PC-3 (cell line): ENCODE measurements around the gene SERPINB8. TPM values are rescaled to one million over a fixed set of nuclear protein-coding genes. Genes with fewer than 3 reads are reported as not detected.

Source experiments
- ATAC-seq: fragments of 200-7000 bp; cut with Tn5 transposase; 2 replicates; pipeline ENCODE4 v1.9.1; 2020; ENCODE audit warnings: mild to moderate bottlenecking, moderate library complexity
- BruUV-seq: library from RNA; stranded (reverse); fragments of 400-500 nt; replicated peaks from 2 replicates; lab custom pipeline; 2021; lab: Mats Ljungman, UMichigan
- CTCF ChIA-PET: fragments of 300-600 bp; sonication (Branson Sonifier 250); formaldehyde crosslinking; loops from one replicate; lab custom pipeline; 2022; ENCODE audit warnings: antibody characterized with exemption; lab: Charles Lee
- POLR2A ChIA-PET: fragments of 300-600 bp; sonication (Branson Sonifier 250); formaldehyde crosslinking; loops from one replicate; lab custom pipeline; 2022; ENCODE audit warnings: antibody characterized with exemption; ENCODE audit not compliant: unreplicated experiment; lab: Charles Lee
- DNase-seq: peaks from one replicate; pipeline ENCODE4 v3.0.0-alpha.2; 2015
- H2AFZ ChIP-seq: fragments of 300-600 bp; sonication (generic); 2 replicates; pipeline ENCODE4 v1.6.0; 2016; ENCODE audit warnings: antibody characterized with exemption, low read length
- H3F3A ChIP-seq: fragments of 300-600 bp; sonication (generic); one replicate; pipeline ENCODE4 v1.6.0; 2017; ENCODE audit warnings: antibody characterized with exemption, low read length, control low read depth, mild to moderate bottlenecking; ENCODE audit not compliant: unreplicated experiment
- H3K27ac ChIP-seq: fragments of 300-600 bp; sonication (generic); 2 replicates; pipeline ENCODE4 v1.5.1; 2016; ENCODE audit warnings: mild to moderate bottlenecking, low read length
- H3K27me3 ChIP-seq: fragments of 300-600 bp; sonication (generic); 2 replicates; pipeline ENCODE4 v1.6.1; 2016; ENCODE audit warnings: low read length, mixed read lengths
- H3K36me3 ChIP-seq: fragments of 300-600 bp; sonication (generic); 2 replicates; pipeline ENCODE4 v1.6.1; 2016; ENCODE audit warnings: low read depth, mixed run types, low read length, mixed read lengths
- H3K4me1 ChIP-seq: fragments of 300-600 bp; sonication (generic); 2 replicates; pipeline ENCODE4 v1.5.1; 2016; ENCODE audit warnings: low read length; ENCODE audit not compliant: insufficient read depth
- H3K4me2 ChIP-seq: fragments of 300-600 bp; sonication (generic); 2 replicates; pipeline ENCODE4 v1.6.0; 2016; ENCODE audit warnings: low read length
- H3K4me3 ChIP-seq: fragments of 300-600 bp; sonication (generic); 2 replicates; pipeline ENCODE4 v1.5.1; 2016; ENCODE audit warnings: mild to moderate bottlenecking, low read length, mixed read lengths
- H3K79me2 ChIP-seq: fragments of 300-600 bp; sonication (generic); 2 replicates; pipeline ENCODE4 v1.6.1; 2017; ENCODE audit warnings: low read length, mixed read lengths
- H3K9ac ChIP-seq: fragments of 300-600 bp; sonication (generic); 2 replicates; pipeline ENCODE4 v1.6.0; 2016; ENCODE audit warnings: mild to moderate bottlenecking, low read length
- H3K9me2 ChIP-seq: fragments of 300-600 bp; sonication (generic); replicated peaks from 2 replicates; pipeline ENCODE4 v1.6.1; 2016; ENCODE audit warnings: mixed run types, low read length, mixed read lengths
- H3K9me3 ChIP-seq: fragments of 300-600 bp; sonication (generic); 2 replicates; pipeline ENCODE4 v1.6.1; 2016; ENCODE audit warnings: low read length, mixed read lengths
- H4K20me1 ChIP-seq: fragments of 300-600 bp; sonication (generic); 2 replicates; pipeline ENCODE4 v1.6.1; 2016; ENCODE audit warnings: low read length, mixed read lengths
- CTCF ChIP-seq: fragments of 300-600 bp; sonication (generic); conservative IDR thresholded peaks from 2 replicates; pipeline ENCODE4 v1.5.1; 2017; ENCODE audit warnings: antibody characterized with exemption, low read depth, mild to moderate bottlenecking, low read length
- EZH2 ChIP-seq: fragments of 300-600 bp; sonication (generic); IDR thresholded peaks from one replicate; pipeline ENCODE4 v1.6.1; 2017; ENCODE audit warnings: antibody characterized with exemption, mild to moderate bottlenecking, low read length; ENCODE audit not compliant: unreplicated experiment
- EZH2phosphoT487 ChIP-seq: fragments of 300-600 bp; sonication (generic); IDR thresholded peaks from 2 replicates; pipeline ENCODE4 v1.6.1; 2018; ENCODE audit warnings: mild to moderate bottlenecking, antibody characterized with exemption, low read length, borderline replicate concordance
- intact Hi-C: fragments of 100-400 bp; cut with micrococcal nuclease; formaldehyde crosslinking; loops from 2 replicates; pipeline ENCODE4 v1.9.0; 2023
- total RNA-seq: library from RNA; depleted of rRNA; stranded (reverse); fragments of >200 nt; gene quantifications from 2 replicates; pipeline ENCODE4 v1.2.3, GENCODE V29; 2014

SERPINB8 gene
- total RNA-seq, 1 experiment from 2014 or later, result 21.1 TPM

GRCh38 chr18:64002581-64002980 is 32.7 kb downstream of the SERPINB8 start:
- POLR2A ChIA-PET, result no interaction called here
- no peak for ATAC-seq
- intact Hi-C loops, result no loop called here

GRCh38 chr18:64009305-64009704 is 39.4 kb downstream of the SERPINB8 start:
- no peaks in the 10 kb centered on the region for H3K4me1 ChIP-seq
- ChIA-PET POLR2A (no interaction called here), CTCF (no interaction called here)
- H3K27ac ChIP-seq, result no peak overlapping the region
- DNase-seq (no peak), ATAC-seq (no peak)
- H3K4me2 ChIP-seq, result no peak overlapping the region
- no TSS peak for BruUV-seq
- H4K20me1 ChIP-seq, result no peaks in the 10 kb centered on the region
- no peak for TF ChIP-seq EZH2
- no peak for TF ChIP-seq CTCF
- no peak for TF ChIP-seq EZH2phosphoT487
- H3K27me3 ChIP-seq, result peaks cover 15% of the 10 kb centered on the region
- intact Hi-C loops, result no loop called here
- H2AFZ ChIP-seq, result no peak overlapping the region
- H3F3A ChIP-seq, result no peaks in the 10 kb centered on the region
- H3K9ac ChIP-seq, result no peak overlapping the region
- no peaks in the 10 kb centered on the region for H3K79me2 ChIP-seq
- no peaks in the 10 kb centered on the region for H3K9me2 ChIP-seq
- H3K36me3 ChIP-seq, result no peaks in the 10 kb centered on the region
- no peaks in the 10 kb centered on the region for H3K9me3 ChIP-seq
- H3K4me3 ChIP-seq, result no peak overlapping the region

More at GRCh38 chr18:64002581-64002980, 32.7 kb downstream of the SERPINB8 start:
- Histone ChIP-seq H3K27me3 (no peaks in the 10 kb centered on the region), H3K4me3 (no peak overlapping the region), H3K79me2 (no peaks in the 10 kb centered on the region), H3K9me2 (no peaks in the 10 kb centered on the region), H3K27ac (no peak overlapping the region), H3K4me1 (no peaks in the 10 kb centered on the region), H3F3A (no peaks in the 10 kb centered on the region), H2AFZ (no peak overlapping the region), H4K20me1 (no peaks in the 10 kb centered on the region), H3K9ac (no peak overlapping the region), H3K9me3 (no peaks in the 10 kb centered on the region), H3K36me3 (no peaks in the 10 kb centered on the region), H3K4me2 (no peak overlapping the region)
- BruUV-seq, result no TSS peak
- CTCF ChIA-PET, result no interaction called here
- DNase-seq, result no peak
- TF ChIP-seq CTCF (no peak), EZH2phosphoT487 (no peak)

GRCh38 chr18:64011513-64011912 is 41.6 kb downstream of the SERPINB8 start:
- Histone ChIP-seq H3K4me3 (no peak overlapping the region), H4K20me1 (no peaks in the 10 kb centered on the region), H2AFZ (no peak overlapping the region), H3K4me2 (no peak overlapping the region), H3K79me2 (no peaks in the 10 kb centered on the region), H3K9me2 (no peaks in the 10 kb centered on the region), H3K27ac (no peak overlapping the region), H3K9ac (no peak overlapping the region), H3F3A (no peaks in the 10 kb centered on the region), H3K36me3 (no peaks in the 10 kb centered on the region), H3K9me3 (no peaks in the 10 kb centered on the region), H3K4me1 (no peaks in the 10 kb centered on the region), H3K27me3 (peaks cover 32% of the 10 kb centered on the region)
- intact Hi-C loops, result no loop called here
- ChIA-PET CTCF (no interaction called here), POLR2A (no interaction called here)
- TF ChIP-seq CTCF (no peak), EZH2phosphoT487 (no peak), EZH2 (no peak)
- no peak for DNase-seq
- ATAC-seq, result no peak
- no TSS peak for BruUV-seq
